ENCODE measurements around the gene SYNRG.
A peak's percentile ranks its signal among the peaks of the same experiment; 100 is the strongest.

DNA sequence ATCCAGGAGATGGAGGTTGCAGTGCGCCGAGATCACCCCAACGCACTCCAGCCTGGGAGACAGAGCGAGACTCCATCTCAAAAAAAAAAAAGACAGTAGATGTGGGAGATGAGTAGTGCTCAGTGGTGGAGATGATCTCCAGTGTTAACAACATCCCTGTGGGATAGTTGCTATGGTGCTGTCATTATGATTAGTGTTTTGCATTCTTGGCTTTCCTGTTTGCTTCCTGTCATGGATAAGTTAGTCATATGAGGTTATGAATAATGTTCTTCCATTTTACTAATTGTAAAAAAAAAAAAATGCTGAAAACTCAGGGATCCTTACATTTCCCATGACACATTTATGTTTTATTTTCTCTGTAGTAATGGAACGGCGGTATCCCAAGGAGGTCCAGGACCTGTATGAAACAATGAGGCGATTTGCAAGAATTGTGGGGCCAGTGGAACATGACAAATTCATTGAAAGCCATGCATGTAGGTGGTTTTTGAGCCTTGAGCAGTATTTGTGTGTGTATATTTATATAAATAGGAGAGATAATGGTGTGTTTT lies 144.1 kb downstream of the SYNRG start:
- TF ChIP-seq, protein P1, sequence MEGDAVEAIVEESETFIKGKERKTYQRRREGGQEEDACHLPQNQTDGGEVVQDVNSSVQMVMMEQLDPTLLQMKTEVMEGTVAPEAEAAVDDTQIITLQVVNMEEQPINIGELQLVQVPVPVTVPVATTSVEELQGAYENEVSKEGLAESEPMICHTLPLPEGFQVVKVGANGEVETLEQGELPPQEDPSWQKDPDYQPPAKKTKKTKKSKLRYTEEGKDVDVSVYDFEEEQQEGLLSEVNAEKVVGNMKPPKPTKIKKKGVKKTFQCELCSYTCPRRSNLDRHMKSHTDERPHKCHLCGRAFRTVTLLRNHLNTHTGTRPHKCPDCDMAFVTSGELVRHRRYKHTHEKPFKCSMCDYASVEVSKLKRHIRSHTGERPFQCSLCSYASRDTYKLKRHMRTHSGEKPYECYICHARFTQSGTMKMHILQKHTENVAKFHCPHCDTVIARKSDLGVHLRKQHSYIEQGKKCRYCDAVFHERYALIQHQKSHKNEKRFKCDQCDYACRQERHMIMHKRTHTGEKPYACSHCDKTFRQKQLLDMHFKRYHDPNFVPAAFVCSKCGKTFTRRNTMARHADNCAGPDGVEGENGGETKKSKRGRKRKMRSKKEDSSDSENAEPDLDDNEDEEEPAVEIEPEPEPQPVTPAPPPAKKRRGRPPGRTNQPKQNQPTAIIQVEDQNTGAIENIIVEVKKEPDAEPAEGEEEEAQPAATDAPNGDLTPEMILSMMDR (IDR thresholded peaks at IDR 0.05; ENCODE audit: extremely low read depth in 1 of 2, insufficient read depth in 1 of 2, low read depth in 1 of 2, low read length in 2 of 2) = no peak
- TF ChIP-seq POLR2A (IDR thresholded peaks at IDR 0.05; ENCODE audit: low read depth, low read length) (no peak), EZH2 (IDR thresholded peaks at IDR 0.05; ENCODE audit: borderline replicate concordance, low read depth, low read length, severe bottlenecking) (no peak), POLR2AphosphoS5 (IDR thresholded peaks at IDR 0.05; ENCODE audit: insufficient read depth, low read depth, low read length) (peak; percentile 47), GATA2 (IDR thresholded peaks at IDR 0.05; ENCODE audit: insufficient read depth, insufficient read length, low read depth, low read length) (peak; percentile 45), JUN (IDR thresholded peaks at IDR 0.05; ENCODE audit: borderline replicate concordance, insufficient read depth, insufficient read length, low read depth) (peak; percentile 90), MYC (IDR thresholded peaks at IDR 0.05; ENCODE audit: low read depth, low read length) (no peak)
- TF ChIP-seq, protein P2, sequence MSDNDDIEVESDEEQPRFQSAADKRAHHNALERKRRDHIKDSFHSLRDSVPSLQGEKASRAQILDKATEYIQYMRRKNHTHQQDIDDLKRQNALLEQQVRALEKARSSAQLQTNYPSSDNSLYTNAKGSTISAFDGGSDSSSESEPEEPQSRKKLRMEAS (IDR thresholded peaks at IDR 0.05; ENCODE audit: insufficient read depth, insufficient read length) = no peak

Measured in endothelial cell of umbilical vein (primary cell).